GM19023 (cell line): ENCODE results near the gene DOCK10.

ENCODE experiments used
- ATAC-seq: cut with Tn5 transposase; IDR thresholded peaks from one replicate; pipeline ENCODE4 v1.9.1; 2021; ENCODE audit warnings: mild to moderate bottlenecking, moderate library complexity; ENCODE audit not compliant: unreplicated experiment

DOCK10 gene

GRCh38 chr2:224796695-224797305 lies 245.5 kb downstream of the DOCK10 start:
- no peak for ATAC-seq

- ATAC-seq = no peak
Observed at GRCh38 chr2:224793946-224794345, 248.3 kb downstream of the DOCK10 start.

- no peak for ATAC-seq
Observed at GRCh38 chr2:224786848-224787247, 255.4 kb downstream of the DOCK10 start.

- no peak for ATAC-seq
Observed at GRCh38 chr2:224781400-224781799, 260.9 kb downstream of the DOCK10 start.

- no peak for ATAC-seq
Observed at GRCh38 chr2:224780823-224781222, 261.4 kb downstream of the DOCK10 start.

GRCh38 chr2:224780106-224780505 lies 262.2 kb downstream of the DOCK10 start:
- no peak for ATAC-seq

GRCh38 chr2:224778474-224778877 lies 263.8 kb downstream of the DOCK10 start:
- no peak for ATAC-seq

GRCh38 chr2:224777559-224777930 lies 264.7 kb downstream of the DOCK10 start:
- ATAC-seq = no peak

GRCh38 chr2:224776795-224777558 lies 265.3 kb downstream of the DOCK10 start:
- ATAC-seq = no peak

GRCh38 chr2:224775647-224776046 lies 266.6 kb downstream of the DOCK10 start:
- ATAC-seq = no peak

GRCh38 chr2:224774735-224775134 lies 267.5 kb downstream of the DOCK10 start:
- ATAC-seq = no peak

GRCh38 chr2:224772494-224772893 lies 269.8 kb downstream of the DOCK10 start:
- ATAC-seq = no peak

- ATAC-seq = no peak
Observed at GRCh38 chr2:224769489-224769888, 272.8 kb downstream of the DOCK10 start.

- ATAC-seq = peak; percentile 71
Observed at GRCh38 chr2:224764565-224765236, 277.6 kb downstream of the DOCK10 start.

- ATAC-seq = no peak
Observed at GRCh38 chr2:224757934-224758548, 284.2 kb downstream of the DOCK10 start.

GRCh38 chr2:224753743-224754540 lies 288.3 kb downstream of the DOCK10 start:
- ATAC-seq = no peak

GRCh38 chr2:224751996-224752698 lies 290.1 kb downstream of the DOCK10 start:
- ATAC-seq = no peak

- no peak for ATAC-seq
Observed at GRCh38 chr2:224749136-224749535, 293.1 kb downstream of the DOCK10 start.

GRCh38 chr2:224747765-224748164 lies 294.5 kb downstream of the DOCK10 start:
- ATAC-seq = no peak

GRCh38 chr2:224736227-224736626 lies 306.0 kb downstream of the DOCK10 start:
- no peak for ATAC-seq
